HG02763 (cell line): ENCODE data around the gene TRPM8.

ENCODE experiments used
- ATAC-seq: cut with Tn5 transposase; IDR thresholded peaks from one replicate; pipeline ENCODE4 v1.9.1; 2021; ENCODE audit warnings: mild to moderate bottlenecking, moderate library complexity; ENCODE audit not compliant: unreplicated experiment

The TRPM8 gene

DNA sequence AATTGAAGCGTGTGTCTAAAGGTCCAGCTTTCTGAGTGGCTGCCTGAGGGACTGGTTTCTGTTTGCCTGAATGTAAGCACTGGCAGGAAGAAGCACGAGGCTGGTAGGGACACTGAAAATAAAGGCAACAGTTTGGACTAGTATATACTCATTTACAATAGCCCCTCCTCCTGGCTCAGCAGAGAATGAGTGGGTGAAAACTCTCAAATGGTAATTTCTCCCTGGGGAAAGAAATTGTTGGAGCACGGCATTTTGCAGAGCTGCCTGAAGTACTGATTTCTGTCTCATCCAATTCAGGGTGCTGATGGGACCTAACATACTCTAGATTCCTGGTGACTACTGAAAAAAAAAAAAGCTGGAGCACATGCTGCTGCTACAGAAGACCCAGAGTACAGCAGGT lies 116.0 kb downstream of the TRPM8 start:
- ATAC-seq: no peak

DNA sequence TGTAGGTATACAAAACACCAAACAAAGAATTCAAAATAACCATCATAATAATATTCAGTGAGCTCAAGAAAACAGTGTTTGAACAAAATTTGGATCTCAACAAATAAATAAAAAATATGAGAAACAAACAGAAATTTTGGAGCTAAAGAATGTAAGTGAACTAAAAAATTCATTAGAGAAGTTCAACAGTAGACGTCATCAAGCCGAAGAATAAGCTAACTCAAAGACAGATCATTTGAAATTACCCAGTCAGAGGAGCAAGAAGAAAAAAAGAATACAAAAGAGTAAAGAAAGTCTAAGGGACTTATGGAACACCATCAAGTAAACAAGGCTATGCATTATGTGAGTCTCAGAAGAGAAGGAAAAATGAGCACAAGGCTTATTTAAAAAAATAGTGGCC lies 116.7 kb downstream of the TRPM8 start:
- no peak for ATAC-seq

- ATAC-seq: no peak
Measured at GRCh38 chr2:234038076-234038802, 121.1 kb downstream of the TRPM8 start.

DNA sequence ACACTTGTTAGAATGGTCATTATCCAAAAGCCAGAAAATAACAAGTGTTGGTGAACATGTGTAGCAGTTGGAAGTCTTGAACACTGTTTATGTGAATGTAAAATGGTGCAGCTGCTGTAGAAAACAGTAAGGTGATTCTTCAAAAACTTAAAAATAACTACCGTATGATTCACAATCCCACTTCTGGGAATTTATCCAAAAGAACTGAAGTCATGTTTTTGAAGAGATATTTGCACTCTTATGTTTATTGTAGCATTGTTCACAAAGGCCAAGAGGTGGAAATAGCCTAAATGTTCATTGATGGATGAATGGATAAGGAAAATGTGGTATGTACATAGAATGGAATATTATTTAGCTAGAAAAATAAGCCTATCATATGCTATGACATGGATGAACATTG lies 127.0 kb downstream of the TRPM8 start:
- no peak for ATAC-seq

- ATAC-seq: no peak
Measured at GRCh38 chr2:234046521-234046920, 129.3 kb downstream of the TRPM8 start.

DNA sequence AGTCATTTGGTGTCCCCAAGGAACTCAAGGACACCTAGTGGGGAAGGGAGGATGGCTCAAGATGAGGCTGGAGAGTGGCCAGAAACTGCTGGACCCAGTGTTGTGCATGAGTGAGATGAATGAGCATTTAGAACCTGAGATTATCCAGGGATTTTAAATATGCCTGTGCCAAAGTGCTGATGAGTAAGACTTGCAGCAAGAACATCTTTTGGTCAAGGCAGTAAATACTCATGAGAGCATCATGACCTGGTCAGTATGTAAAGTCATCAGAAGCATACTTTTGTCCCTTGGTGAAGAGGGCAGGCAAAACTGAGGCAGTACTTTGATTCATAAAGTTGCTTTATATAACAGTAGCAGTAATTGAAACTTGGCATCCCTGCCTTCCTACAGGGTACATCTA lies 130.2 kb downstream of the TRPM8 start:
- no peak for ATAC-seq

DNA sequence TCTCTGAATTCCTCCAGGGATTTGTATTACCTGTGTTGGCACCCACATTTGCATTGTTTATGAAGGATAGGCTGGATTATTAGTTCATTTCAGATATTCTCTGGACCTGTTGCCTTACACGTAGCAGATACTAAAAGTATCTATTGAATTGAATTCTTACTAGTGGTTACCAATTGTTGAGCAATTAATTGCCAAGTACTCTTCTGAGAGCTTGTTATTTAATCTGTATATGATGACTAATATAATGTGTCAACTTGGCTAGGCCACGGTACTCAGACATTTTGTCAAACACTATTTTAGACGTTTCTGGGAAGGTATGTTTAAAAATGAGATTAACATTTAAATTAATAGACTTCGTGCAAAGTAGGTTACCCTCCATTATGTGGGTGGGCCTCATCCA lies 130.9 kb downstream of the TRPM8 start:
- ATAC-seq: no peak

- no peak for ATAC-seq
Measured at GRCh38 chr2:234050455-234051135, 133.4 kb downstream of the TRPM8 start, which contains the start of gene SPP2. Gene SPP2 (plus strand): TSS chr2:234050702. CDS start chr2:234050787, 85 bp downstream.

GRCh38 chr2:234051374-234052070 lies 134.3 kb downstream of the TRPM8 start:
- ATAC-seq: no peak

GRCh38 chr2:234058881-234059280 lies 141.7 kb downstream of the TRPM8 start:
- no peak for ATAC-seq

DNA sequence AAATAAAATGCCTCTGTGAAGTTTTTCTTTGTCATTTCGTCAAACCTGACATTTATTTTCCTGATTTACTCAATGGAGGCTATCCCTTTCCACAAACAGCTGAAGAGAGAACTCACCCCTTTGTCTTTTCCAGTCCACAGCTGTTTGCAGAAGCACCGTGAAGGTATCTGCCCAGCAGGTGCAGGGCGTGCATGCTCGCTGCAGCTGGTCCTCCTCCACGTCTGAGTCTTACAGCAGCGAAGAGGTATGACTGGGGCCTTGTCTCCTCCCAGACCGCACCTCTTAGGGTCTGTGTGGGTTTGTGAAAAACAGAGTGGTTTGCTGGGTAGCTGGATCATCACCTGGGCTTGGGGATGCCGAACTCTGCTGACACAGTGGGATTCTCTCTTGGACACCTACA lies 143.1 kb downstream of the TRPM8 start:
- ATAC-seq: no peak

DNA sequence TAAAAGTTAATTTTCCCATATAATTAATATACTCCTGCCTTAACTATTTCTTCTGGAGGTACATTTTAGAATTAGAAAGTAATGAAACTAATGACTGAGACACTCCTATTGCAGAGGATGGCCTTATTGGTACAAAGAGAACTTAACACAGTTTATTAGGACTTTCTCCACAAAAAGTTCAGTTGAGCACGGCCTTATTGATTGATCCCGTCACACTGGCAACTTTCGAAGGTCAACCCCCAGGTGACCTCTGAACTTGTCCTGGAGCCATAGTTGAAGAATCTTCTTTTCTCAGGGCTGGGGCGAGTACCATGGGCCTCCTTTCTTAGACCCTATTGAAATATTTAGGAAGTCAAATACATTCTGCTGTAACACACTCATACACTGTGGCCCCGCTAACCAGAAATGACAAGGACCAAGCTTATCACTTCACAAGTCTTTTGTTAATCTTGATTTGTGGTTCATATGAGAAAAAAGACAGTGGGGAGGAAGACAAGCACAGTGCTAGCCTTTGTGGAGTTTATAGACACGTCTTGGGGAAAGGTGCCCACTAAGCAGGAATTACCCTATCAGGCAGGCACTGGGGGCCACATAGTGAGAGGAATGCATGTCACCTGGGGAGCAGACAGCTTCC lies 144.6 kb downstream of the TRPM8 start:
- ATAC-seq: no peak

GRCh38 chr2:234066587-234066986 lies 149.4 kb downstream of the TRPM8 start:
- ATAC-seq: no peak
